OCI-LY3 (cell line): Measurements from ENCODE around the gene RELB.
A peak's percentile ranks its signal among the peaks of the same experiment; 100 is the strongest.

ENCODE experiments used
- H2AFZ ChIP-seq: fragments of 200-600, 300-600 bp; shearing (Covaris generic); 2 replicates; pipeline ENCODE4 v1.6.0; 2014; ENCODE audit warnings: antibody characterized with exemption, low read depth, low read length
- H3K27ac ChIP-seq: fragments of 200-600, 300-600 bp; sonication (generic); 2 replicates; pipeline ENCODE4 v1.5.1; 2014; ENCODE audit warnings: mild to moderate bottlenecking, low read length, moderate library complexity, mixed read lengths
- H3K27me3 ChIP-seq: fragments of 200-600, 300-600 bp; sonication (generic); 2 replicates; pipeline ENCODE4 v1.6.1; 2014; ENCODE audit warnings: low read depth, low read length, mixed read lengths
- H3K36me3 ChIP-seq: fragments of 200-600, 300-600 bp; sonication (generic); replicated peaks from 2 replicates; pipeline ENCODE3; 2014; ENCODE audit warnings: low read depth, low read length, mixed read lengths
- H3K4me1 ChIP-seq: fragments of 300-600, 200-600 bp; sonication (generic); 2 replicates; pipeline ENCODE4 v1.6.1; 2014; ENCODE audit warnings: low read length, mixed read lengths
- H3K4me2 ChIP-seq: fragments of 200-600, 300-600 bp; sonication (generic); 2 replicates; pipeline ENCODE4 v1.6.1; 2014; ENCODE audit warnings: low read length, mixed read lengths
- H3K4me3 ChIP-seq: fragments of 300-600, 200-600 bp; sonication (generic); 2 replicates; pipeline ENCODE4 v1.5.1; 2014; ENCODE audit warnings: antibody characterized with exemption, mild to moderate bottlenecking, low read length, moderate library complexity
- H3K79me2 ChIP-seq: fragments of 300-600, 200-600 bp; shearing (Covaris generic); 2 replicates; pipeline ENCODE4 v1.6.1; 2014; ENCODE audit warnings: mild to moderate bottlenecking, low read length, mixed read lengths
- H3K9ac ChIP-seq: fragments of 300-600, 200-600 bp; shearing (Covaris generic); 2 replicates; pipeline ENCODE4 v1.6.0; 2014; ENCODE audit warnings: mild to moderate bottlenecking, low read length, moderate library complexity
- H3K9me3 ChIP-seq: fragments of 200-600, 300-600 bp; shearing (Covaris generic); 2 replicates; pipeline ENCODE4 v1.6.1; 2014; ENCODE audit warnings: low read length, mixed read lengths; ENCODE audit not compliant: insufficient read depth
- H4K20me1 ChIP-seq: fragments of 200-600, 300-600 bp; sonication (generic); 2 replicates; pipeline ENCODE4 v1.6.1; 2016; ENCODE audit warnings: low read length, mixed read lengths; ENCODE audit not compliant: insufficient read depth
- EZH2phosphoT487 ChIP-seq: fragments of 200-600 bp; shearing (Covaris generic); IDR thresholded peaks from 2 replicates; pipeline ENCODE4 v1.6.1; 2018; ENCODE audit warnings: antibody characterized with exemption, mixed run types, low read depth
- TF ChIP-seq, protein P1 (sequence below): fragments of 200-600, 300-600 bp; sonication (generic); IDR thresholded peaks from 2 replicates; pipeline ENCODE4 v1.5.1; 2014; ENCODE audit warnings: antibody characterized with exemption, low read length, low read depth

The RELB gene

DNA sequence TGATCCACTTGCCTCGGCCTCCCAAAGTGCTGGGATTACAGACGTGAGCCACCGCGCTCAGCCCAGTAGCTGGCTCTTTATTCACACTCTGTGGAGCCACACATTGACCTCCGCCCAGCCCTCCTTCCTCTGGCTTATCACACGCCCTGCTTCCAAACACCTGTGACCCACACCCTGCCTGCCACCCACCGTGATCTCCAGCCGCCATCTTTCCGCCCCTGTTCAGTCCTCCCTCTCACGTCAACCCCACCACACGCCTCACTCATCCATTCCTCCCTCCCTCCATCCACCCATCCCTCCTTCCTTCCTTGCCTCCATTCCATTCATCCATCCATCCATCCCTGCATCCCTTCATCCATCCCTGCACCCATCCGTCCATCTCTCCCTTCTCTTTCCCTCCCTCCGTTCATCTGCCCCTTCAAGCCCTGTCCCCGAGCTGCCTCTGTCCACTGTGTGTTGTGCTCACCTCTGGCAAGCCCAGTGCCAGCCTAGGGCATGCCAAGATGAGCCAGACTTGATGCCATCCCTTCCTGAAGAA is 57.4 kb downstream of the RELB start:
- no peak overlapping the region for H3K4me3 ChIP-seq
- peaks cover 71% of the 10 kb centered on the region for H3K36me3 ChIP-seq
- H3K9ac ChIP-seq, result no peak overlapping the region
- H4K20me1 ChIP-seq, result peaks cover 3% of the 10 kb centered on the region; the same call in 1 of the 2 replicates
- H3K9me3 ChIP-seq, result no peaks in the 10 kb centered on the region
- H3K4me1 ChIP-seq, result peaks cover 15% of the 10 kb centered on the region
- no peak overlapping the region for H3K4me2 ChIP-seq
- TF ChIP-seq EZH2phosphoT487, result no peak
- TF ChIP-seq, protein P1, sequence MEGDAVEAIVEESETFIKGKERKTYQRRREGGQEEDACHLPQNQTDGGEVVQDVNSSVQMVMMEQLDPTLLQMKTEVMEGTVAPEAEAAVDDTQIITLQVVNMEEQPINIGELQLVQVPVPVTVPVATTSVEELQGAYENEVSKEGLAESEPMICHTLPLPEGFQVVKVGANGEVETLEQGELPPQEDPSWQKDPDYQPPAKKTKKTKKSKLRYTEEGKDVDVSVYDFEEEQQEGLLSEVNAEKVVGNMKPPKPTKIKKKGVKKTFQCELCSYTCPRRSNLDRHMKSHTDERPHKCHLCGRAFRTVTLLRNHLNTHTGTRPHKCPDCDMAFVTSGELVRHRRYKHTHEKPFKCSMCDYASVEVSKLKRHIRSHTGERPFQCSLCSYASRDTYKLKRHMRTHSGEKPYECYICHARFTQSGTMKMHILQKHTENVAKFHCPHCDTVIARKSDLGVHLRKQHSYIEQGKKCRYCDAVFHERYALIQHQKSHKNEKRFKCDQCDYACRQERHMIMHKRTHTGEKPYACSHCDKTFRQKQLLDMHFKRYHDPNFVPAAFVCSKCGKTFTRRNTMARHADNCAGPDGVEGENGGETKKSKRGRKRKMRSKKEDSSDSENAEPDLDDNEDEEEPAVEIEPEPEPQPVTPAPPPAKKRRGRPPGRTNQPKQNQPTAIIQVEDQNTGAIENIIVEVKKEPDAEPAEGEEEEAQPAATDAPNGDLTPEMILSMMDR, result no peak
- H3K79me2 ChIP-seq, result no peaks in the 10 kb centered on the region
- no peak overlapping the region for H3K27ac ChIP-seq
- no peak overlapping the region for H2AFZ ChIP-seq
- no peaks in the 10 kb centered on the region for H3K27me3 ChIP-seq

- peaks cover 3% of the 10 kb centered on the region; the same call in 1 of the 2 replicates for H4K20me1 ChIP-seq
- H3K27ac ChIP-seq, result no peak overlapping the region
- H3K4me1 ChIP-seq, result peaks cover 15% of the 10 kb centered on the region
- H3K36me3 ChIP-seq, result peaks cover 73% of the 10 kb centered on the region
- no peaks in the 10 kb centered on the region for H3K9me3 ChIP-seq
- TF ChIP-seq, protein P1, result peak; percentile 96
- TF ChIP-seq EZH2phosphoT487, result no peak
- H3K4me2 ChIP-seq, result no peak overlapping the region
- H3K27me3 ChIP-seq, result no peaks in the 10 kb centered on the region
- H3K4me3 ChIP-seq, result no peak overlapping the region
- H3K79me2 ChIP-seq, result no peaks in the 10 kb centered on the region
- no peak overlapping the region for H2AFZ ChIP-seq
- no peak overlapping the region for H3K9ac ChIP-seq
Observed at GRCh38 chr19:45059258-45059965, 58.1 kb downstream of the RELB start.

GRCh38 chr19:45061965-45062364 is 60.7 kb downstream of the RELB start:
- Histone ChIP-seq H3K27ac (no peak overlapping the region), H3K4me3 (no peak overlapping the region), H3K36me3 (peaks cover 69% of the 10 kb centered on the region), H3K9ac (no peak overlapping the region), H3K4me2 (no peak overlapping the region), H3K9me3 (no peaks in the 10 kb centered on the region), H2AFZ (no peak overlapping the region), H3K79me2 (no peaks in the 10 kb centered on the region), H3K27me3 (no peaks in the 10 kb centered on the region), H3K4me1 (peaks cover 3% of the 10 kb centered on the region), H4K20me1 (no peaks in the 10 kb centered on the region)
- TF ChIP-seq, protein P1, result no peak
- no peak for TF ChIP-seq EZH2phosphoT487

- Histone ChIP-seq H3K36me3 (peaks cover 64% of the 10 kb centered on the region), H3K9ac (no peak overlapping the region), H3K27ac (no peak overlapping the region), H4K20me1 (no peaks in the 10 kb centered on the region), H2AFZ (no peak overlapping the region), H3K4me3 (no peak overlapping the region), H3K9me3 (no peaks in the 10 kb centered on the region), H3K27me3 (no peaks in the 10 kb centered on the region), H3K4me1 (no peaks in the 10 kb centered on the region), H3K79me2 (no peaks in the 10 kb centered on the region), H3K4me2 (no peak overlapping the region)
- TF ChIP-seq, protein P1, result no peak
- no peak for TF ChIP-seq EZH2phosphoT487
Observed at GRCh38 chr19:45063851-45064801, 62.9 kb downstream of the RELB start.
